ENCODE results near the gene KCNK2.

GRCh38 chr1:215095524-215095923, 13.0 kb downstream of the KCNK2 start:
- TF ChIP-seq CTCF (IDR thresholded peaks at IDR 0.05; ENCODE audit: borderline replicate concordance, extremely low read depth, low read length, poor library complexity, severe bottlenecking) (no peak), EZH2 (IDR thresholded peaks at IDR 0.05; ENCODE audit: borderline replicate concordance, low read depth, low read length, severe bottlenecking) (no peak)
